Measurements from ENCODE around the gene GRIFIN. TPM values are rescaled to one million over a fixed set of nuclear protein-coding genes. Genes with fewer than 3 reads are reported as not detected.
"Not testable (repeated sequence)": the region's sequence is repeated elsewhere in the genome, so short reads cannot be mapped to it uniquely, and the experiment has no call there.

GRIFIN gene
- total RNA-seq, 2 experiments from 2014 or later, result not detected

GRCh38 chr7:2461268-2462026 lies 14.8 kb downstream of the GRIFIN start:
- Mint-ChIP-seq H3K27me3 (no peaks in the 10 kb centered on the region), H3K27ac (no peak overlapping the region), H3K36me3 (no peaks in the 10 kb centered on the region), H3K9me3 (no peaks in the 10 kb centered on the region), H3K4me3 (no peak overlapping the region), H3K4me1 (ENCODE audit: low read depth) (peaks cover 7% of the 10 kb centered on the region)
- CTCF ChIA-PET, result interaction anchor here (2.3 kb wide), 1 partner anchor 10 kb away, joined by 8 read pairs; no protein-coding TSS in a partner anchor
- POLR2A ChIA-PET, result no interaction called here
- no peak for DNase-seq
- intact Hi-C loops (cut with micrococcal nuclease), result no loop called here

GRCh38 chr7:2460641-2461040 lies 15.6 kb downstream of the GRIFIN start:
- Mint-ChIP-seq H3K27ac (no peak overlapping the region), H3K9me3 (no peaks in the 10 kb centered on the region), H3K4me3 (no peak overlapping the region), H3K27me3 (no peaks in the 10 kb centered on the region), H3K4me1 (ENCODE audit: low read depth) (peaks cover 7% of the 10 kb centered on the region), H3K36me3 (no peaks in the 10 kb centered on the region)
- CTCF ChIA-PET, result interaction anchor here (2.0 kb wide), 1 partner anchor 10 kb away, joined by 9 read pairs; no protein-coding TSS in a partner anchor
- POLR2A ChIA-PET, result no interaction called here
- intact Hi-C loops (cut with micrococcal nuclease), result no loop called here
- DNase-seq, result no peak

GRCh38 chr7:2460188-2460587 lies 16.0 kb downstream of the GRIFIN start:
- ChIA-PET CTCF (interaction anchor here (2.0 to 3.9 kb wide), 2 partner anchors 9 to 10 kb away, joined by 9 to 17 read pairs; no protein-coding TSS in a partner anchor), POLR2A (no interaction called here)
- Mint-ChIP-seq H3K27me3 (no peaks in the 10 kb centered on the region), H3K4me1 (ENCODE audit: low read depth) (peaks cover 7% of the 10 kb centered on the region), H3K4me3 (no peak overlapping the region), H3K36me3 (no peaks in the 10 kb centered on the region), H3K9me3 (no peaks in the 10 kb centered on the region), H3K27ac (no peak overlapping the region)
- no peak for DNase-seq
- intact Hi-C loops (cut with micrococcal nuclease), result no loop called here

GRCh38 chr7:2459674-2460073 lies 16.5 kb downstream of the GRIFIN start:
- Mint-ChIP-seq H3K9me3 (no peaks in the 10 kb centered on the region), H3K27ac (no peak overlapping the region), H3K27me3 (no peaks in the 10 kb centered on the region), H3K4me1 (ENCODE audit: low read depth) (peaks cover 7% of the 10 kb centered on the region), H3K36me3 (no peaks in the 10 kb centered on the region), H3K4me3 (no peak overlapping the region)
- POLR2A ChIA-PET, result no interaction called here
- intact Hi-C loops (cut with micrococcal nuclease), result no loop called here
- no peak for DNase-seq
- CTCF ChIA-PET, result interaction anchor here (2.0 to 3.9 kb wide), 2 partner anchors 9 kb away, joined by 9 to 17 read pairs; no protein-coding TSS in a partner anchor

GRCh38 chr7:2453849-2454248 lies 22.3 kb downstream of the GRIFIN start:
- H3K4me3 Mint-ChIP-seq; DNase-seq; H3K36me3 Mint-ChIP-seq; intact Hi-C loops (cut with micrococcal nuclease); POLR2A ChIA-PET; H3K27ac Mint-ChIP-seq; H3K27me3 Mint-ChIP-seq; H3K9me3 Mint-ChIP-seq: not testable (repeated sequence)
- peaks cover 14% of the 10 kb centered on the region for H3K4me1 Mint-ChIP-seq (ENCODE audit: low read depth)
- CTCF ChIA-PET, result interaction anchor here (0.8 to 7.9 kb wide), 5 partner anchors 15 to 256 kb away, joined by 3 to 140 read pairs (median 6); no protein-coding TSS in a partner anchor

GRCh38 chr7:2452643-2453270 lies 23.4 kb downstream of the GRIFIN start:
- no peak overlapping the region for H3K27ac Mint-ChIP-seq
- POLR2A ChIA-PET, result interaction anchor here (1.8 kb wide), 1 partner anchor 18 kb away, joined by 5 read pairs; no protein-coding TSS in a partner anchor
- H3K27me3 Mint-ChIP-seq, result no peaks in the 10 kb centered on the region
- no peaks in the 10 kb centered on the region for H3K9me3 Mint-ChIP-seq
- peaks cover 8% of the 10 kb centered on the region for H3K4me1 Mint-ChIP-seq (ENCODE audit: low read depth)
- no peak overlapping the region for H3K4me3 Mint-ChIP-seq
- intact Hi-C loops (cut with micrococcal nuclease), result no loop called here
- no peaks in the 10 kb centered on the region for H3K36me3 Mint-ChIP-seq
- no peak for DNase-seq
- CTCF ChIA-PET, result interaction anchor here (0.9 to 7.9 kb wide), 10 partner anchors 16 to 263 kb away, joined by 3 to 140 read pairs (median 4); partner anchors contain the start of gene CHST12

- Mint-ChIP-seq H3K4me1 (ENCODE audit: low read depth) (peaks cover 7% of the 10 kb centered on the region), H3K36me3 (no peaks in the 10 kb centered on the region), H3K27ac (no peak overlapping the region), H3K9me3 (no peaks in the 10 kb centered on the region), H3K4me3 (peak overlapping the region; percentile 46), H3K27me3 (no peaks in the 10 kb centered on the region)
- POLR2A ChIA-PET, result interaction anchor here (1.8 kb wide), 1 partner anchor 18 kb away, joined by 5 read pairs; no protein-coding TSS in a partner anchor
- CTCF ChIA-PET, result interaction anchor here (0.8 to 7.9 kb wide), 19 partner anchors 11 to 267 kb away, joined by 3 to 140 read pairs (median 4); partner anchors contain the start of gene CHST12
- peak; percentile 35 for DNase-seq
- intact Hi-C loops (cut with micrococcal nuclease), result no loop called here
These were observed 24.1 kb downstream of the GRIFIN start for GRCh38 chr7:2452074-2452507.

GRCh38 chr7:2451171-2452073 lies 24.8 kb downstream of the GRIFIN start:
- peak overlapping the region; percentile 46 for H3K4me3 Mint-ChIP-seq
- H3K4me1 Mint-ChIP-seq (ENCODE audit: low read depth), result peaks cover 7% of the 10 kb centered on the region
- no peak overlapping the region for H3K27ac Mint-ChIP-seq
- no peaks in the 10 kb centered on the region for H3K36me3 Mint-ChIP-seq
- ChIA-PET CTCF (interaction anchor here (0.6 to 7.9 kb wide), 31 partner anchors 8 to 268 kb away, joined by 3 to 140 read pairs (median 4); partner anchors contain the start of genes CHST12 and TTYH3), POLR2A (interaction anchor here (1.8 kb wide), 1 partner anchor 19 kb away, joined by 5 read pairs; no protein-coding TSS in a partner anchor)
- intact Hi-C loops (cut with micrococcal nuclease), result loop anchor here (1.0 to 2.0 kb wide), 2 partner anchors 18 to 229 kb away; no protein-coding TSS in a partner anchor
- DNase-seq, result peak; percentile 87
- H3K9me3 Mint-ChIP-seq, result no peaks in the 10 kb centered on the region
- H3K27me3 Mint-ChIP-seq, result no peaks in the 10 kb centered on the region

GRCh38 chr7:2450198-2451107 lies 25.7 kb downstream of the GRIFIN start:
- ChIA-PET POLR2A (interaction anchor here (1.8 kb wide), 1 partner anchor 20 kb away, joined by 5 read pairs; no protein-coding TSS in a partner anchor), CTCF (interaction anchor here (0.6 to 7.9 kb wide), 25 partner anchors 9 to 260 kb away, joined by 3 to 140 read pairs (median 4); partner anchors contain the start of gene TTYH3)
- no peaks in the 10 kb centered on the region for H3K27me3 Mint-ChIP-seq
- no peaks in the 10 kb centered on the region for H3K36me3 Mint-ChIP-seq
- no peaks in the 10 kb centered on the region for H3K9me3 Mint-ChIP-seq
- intact Hi-C loops (cut with micrococcal nuclease), result loop anchor here (1.0 to 2.0 kb wide), 2 partner anchors 19 to 230 kb away; no protein-coding TSS in a partner anchor
- no peak overlapping the region for H3K4me3 Mint-ChIP-seq
- peaks cover 7% of the 10 kb centered on the region for H3K4me1 Mint-ChIP-seq (ENCODE audit: low read depth)
- DNase-seq, result no peak
- H3K27ac Mint-ChIP-seq, result no peak overlapping the region

GRCh38 chr7:2446676-2447075 lies 29.5 kb downstream of the GRIFIN start:
- DNase-seq, result no peak
- Mint-ChIP-seq H3K9me3 (no peaks in the 10 kb centered on the region), H3K4me3 (no peak overlapping the region), H3K36me3 (no peaks in the 10 kb centered on the region), H3K27ac (no peak overlapping the region), H3K27me3 (no peaks in the 10 kb centered on the region), H3K4me1 (ENCODE audit: low read depth) (peaks cover 2% of the 10 kb centered on the region)
- intact Hi-C loops (cut with micrococcal nuclease), result no loop called here
- POLR2A ChIA-PET, result no interaction called here
- CTCF ChIA-PET, result no interaction called here
